ENCODE results near the gene OR10H4.

OR10H4 gene

GRCh38 chr19:15998166-15998565, 49.4 kb downstream of the OR10H4 start:
- no peak for TF ChIP-seq ZFX (IDR thresholded peaks at IDR 0.05)
- TF ChIP-seq CTCF (conservative IDR thresholded peaks at IDR 0.05), result no peak
- H3K27ac ChIP-seq, result no peak overlapping the region

All from C4-2B (cell line).